GM18861 (cell line): ENCODE data around the gene SENP1.

ENCODE experiments used
- ATAC-seq: cut with Tn5 transposase; IDR thresholded peaks from one replicate; pipeline ENCODE4 v1.9.1; 2021; ENCODE audit not compliant: unreplicated experiment

Gene SENP1

GRCh38 chr12:48001505-48002413 lies 104.1 kb downstream of the SENP1 start:
- no peak for ATAC-seq

- ATAC-seq: no peak
Measured at GRCh38 chr12:48000878-48001504, 104.9 kb downstream of the SENP1 start.

GRCh38 chr12:47999816-48000215 lies 106.1 kb downstream of the SENP1 start:
- no peak for ATAC-seq

- ATAC-seq: no peak
Measured at GRCh38 chr12:47997321-47997720, 108.6 kb downstream of the SENP1 start.

GRCh38 chr12:47995981-47996401 lies 109.9 kb downstream of the SENP1 start:
- ATAC-seq: no peak

- no peak for ATAC-seq
Measured at GRCh38 chr12:47993491-47993890, 112.4 kb downstream of the SENP1 start.
